Endothelial cell of umbilical vein (primary cell): ENCODE results near the gene HSP90B1. TPM values are rescaled to one million over a fixed set of nuclear protein-coding genes. Genes with fewer than 3 reads are reported as not detected.

ENCODE experiments used
- BruUV-seq: library from RNA; stranded (reverse); fragments of 400-500 nt; replicated peaks from 2 replicates; lab custom pipeline; 2021; lab: Mats Ljungman, UMichigan
- CTCF ChIA-PET: fragments of 300-600, 350-600 bp; sonication (Branson Sonifier 250); formaldehyde crosslinking; loops from one replicate; lab custom pipeline; 2021; ENCODE audit warnings: antibody characterized with exemption, inconsistent platforms; lab: Charles Lee
- POLR2A ChIA-PET: fragments of 300-600, 350-600 bp; sonication (Branson Sonifier 250); formaldehyde crosslinking; loops from one replicate; lab custom pipeline; 2021; ENCODE audit warnings: antibody characterized with exemption, inconsistent platforms; lab: Charles Lee
- DNase-seq: peaks from one replicate; pipeline ENCODE4 v3.0.0-alpha.2; 2011; ENCODE audit warnings: low read depth, low spot score
- FAIRE-seq: peaks from 2 replicates; lab custom pipeline; 2011; peaks lifted over from hg19 to GRCh38; lab: Jason Lieb, UNC
- H2AFZ ChIP-seq: 2 replicates; pipeline ENCODE4 v1.6.0; 2012; ENCODE audit warnings: low read depth, low read length, control low read depth, inconsistent platforms
- H3K27ac ChIP-seq: 2 replicates; pipeline ENCODE4 v1.5.1; 2011; ENCODE audit warnings: low read depth, mild to moderate bottlenecking, control low read depth, low read length, moderate library complexity; ENCODE audit not compliant: insufficient read depth
- H3K27me3 ChIP-seq, 2 experiments: 2 replicates each; pipeline versions ENCODE4 v1.6.0 to v1.6.1; 2011; ENCODE audit warnings: low read length in 2 of 2, mixed read lengths in 1 of 2; ENCODE audit not compliant: control insufficient read depth in 2 of 2, insufficient read depth in 2 of 2
- H3K36me3 ChIP-seq, 2 experiments: 2 replicates in 1 of 2; 3 replicates in 1 of 2; pipeline ENCODE4 v1.5.1; 2011; ENCODE audit warnings: low read length in 2 of 2, mild to moderate bottlenecking in 1 of 2, moderate library complexity in 1 of 2; ENCODE audit not compliant: control insufficient read depth in 2 of 2, insufficient read depth in 2 of 2; ENCODE audit errors: extremely low read depth in 1 of 2
- H3K4me1 ChIP-seq: 3 replicates; pipeline ENCODE4 v1.5.1; 2011; ENCODE audit warnings: mild to moderate bottlenecking, low read length; ENCODE audit not compliant: control insufficient read depth, insufficient read depth; ENCODE audit errors: extremely low read depth
- H3K4me2 ChIP-seq: 2 replicates; pipeline ENCODE4 v1.6.1; 2011; ENCODE audit warnings: low read length, control low read depth, mixed read lengths; ENCODE audit not compliant: insufficient read depth
- H3K4me3 ChIP-seq, 3 experiments: fragments of 200-600 bp in 1 of 3; sonication (generic), shearing (Covaris generic) in 1 of 3; replicated peaks in 1 of 3; 2 replicates each; pipeline ENCODE4 v1.5.1; 2011 to 2016; ENCODE audit warnings: control low read depth in 3 of 3, low read length in 3 of 3, mild to moderate bottlenecking in 2 of 3, inconsistent platforms in 1 of 3, low read depth in 1 of 3, moderate library complexity in 1 of 3; ENCODE audit not compliant: insufficient read depth in 1 of 3
- H3K79me2 ChIP-seq: 2 replicates; pipeline ENCODE4 v1.6.0; 2012; ENCODE audit warnings: low read length, inconsistent platforms; ENCODE audit not compliant: control insufficient read depth, insufficient read depth
- H3K9ac ChIP-seq: replicated peaks from 2 replicates; pipeline ENCODE3; 2011; ENCODE audit warnings: low read length, control low read depth; ENCODE audit not compliant: insufficient read depth; ENCODE audit errors: extremely low read depth
- H3K9me1 ChIP-seq: replicated peaks from 3 replicates; pipeline ENCODE4 v1.6.0; 2011; ENCODE audit warnings: mild to moderate bottlenecking, low read length; ENCODE audit not compliant: control insufficient read depth, insufficient read depth; ENCODE audit errors: extremely low read depth
- H3K9me3 ChIP-seq: replicated peaks from 2 replicates; pipeline ENCODE4 v1.5.1; 2012; ENCODE audit warnings: low read length, inconsistent platforms; ENCODE audit not compliant: control insufficient read depth, insufficient read depth
- H4K20me1 ChIP-seq: replicated peaks from 2 replicates; pipeline ENCODE3; 2011; ENCODE audit warnings: mild to moderate bottlenecking, low read length; ENCODE audit not compliant: control insufficient read depth, insufficient read depth; ENCODE audit errors: extremely low read depth
- CTCF ChIP-seq, 2 donors: IDR thresholded peaks; 1 replicate in 1 of 2; 2 replicates in 1 of 2; pipeline ENCODE4 v1.5.1; 2011; ENCODE audit warnings: low read length in 2 of 2, mild to moderate bottlenecking in 2 of 2, moderate library complexity in 2 of 2, control low read depth in 1 of 2, inconsistent platforms in 1 of 2, low read depth in 1 of 2; ENCODE audit not compliant: insufficient read depth in 1 of 2; ENCODE audit errors: extremely low read depth in 1 of 2
- EZH2 ChIP-seq: IDR thresholded peaks from 2 replicates; pipeline ENCODE4 v1.6.1; 2012; ENCODE audit warnings: borderline replicate concordance, low read depth, mild to moderate bottlenecking, moderate library complexity, low read length, inconsistent platforms; ENCODE audit not compliant: severe bottlenecking
- FOS ChIP-seq: IDR thresholded peaks from 2 replicates; pipeline ENCODE4 v1.6.1; 2011; ENCODE audit warnings: mild to moderate bottlenecking, low read length, moderate library complexity, borderline replicate concordance; ENCODE audit not compliant: insufficient read depth
- GATA2 ChIP-seq: IDR thresholded peaks from 2 replicates; pipeline ENCODE4 v1.7.0; 2011; ENCODE audit warnings: low read depth, mild to moderate bottlenecking, moderate library complexity, mixed read lengths, low read length; ENCODE audit not compliant: insufficient read length, insufficient read depth
- JUN ChIP-seq: IDR thresholded peaks from 2 replicates; pipeline ENCODE4 v1.6.1; 2011; ENCODE audit warnings: borderline replicate concordance, low read depth; ENCODE audit not compliant: insufficient read length, insufficient read depth
- MAX ChIP-seq: IDR thresholded peaks from 2 replicates; pipeline ENCODE4 v1.6.1; 2011; ENCODE audit not compliant: insufficient read depth, insufficient read length
- MYC ChIP-seq: IDR thresholded peaks from one replicate; pipeline ENCODE4 v1.6.1; 2011; ENCODE audit warnings: mild to moderate bottlenecking, low read depth, low read length
- POLR2A ChIP-seq: IDR thresholded peaks from 2 replicates; pipeline ENCODE4 v1.6.1; 2012; ENCODE audit warnings: low read depth, mild to moderate bottlenecking, control low read depth, low read length
- POLR2AphosphoS5 ChIP-seq: IDR thresholded peaks from 2 replicates; pipeline ENCODE4 v1.6.1; 2012; ENCODE audit warnings: low read depth, mild to moderate bottlenecking, control low read depth, low read length, moderate library complexity; ENCODE audit not compliant: insufficient read depth
- dilution Hi-C: fragments of 300-500 bp; cut with MboI; formaldehyde crosslinking; loops from one replicate; pipeline ENCODE4 v1.15.0; 2019; ENCODE audit warnings: low sequenced_read_pairs; ENCODE audit not compliant: extremely low pct_ligation_motif_present
- intact Hi-C: fragments of 100-400 bp; cut with micrococcal nuclease; formaldehyde crosslinking; loops from one replicate; pipeline ENCODE4 v1.10.0; 2022
- polyA plus RNA-seq, 4 experiments: library from polyadenylated mRNA; depleted of rRNA in 3 of 4; stranded (reverse) in 3 of 4; unstranded in 1 of 4; fragments of >200 nt; gene quantifications; 2 replicates each; pipeline versions ENCODE4 v1.2.1 to v1.2.3, GENCODE V29; 2011 to 2012; ENCODE audit warnings: missing spikeins in 1 of 4
- total RNA-seq: library from RNA; stranded (reverse); gene quantifications from 2 replicates; pipeline ENCODE4 v1.2.3, GENCODE V29; 2021

HSP90B1 gene
- total and polyA plus RNA-seq, 2 donors (not counting 3 experiments of a cell fraction or from before 2014, with no cell fraction given): 310 to 1,310 TPM

- BruUV-seq: no TSS peak
- TF ChIP-seq POLR2AphosphoS5: no peak
- TF ChIP-seq JUN: no peak
- TF ChIP-seq GATA2: no peak
- no peak for TF ChIP-seq EZH2
- no peak for TF ChIP-seq MYC
- no peak for TF ChIP-seq MAX
- Histone ChIP-seq H3K36me3 (no peaks in the 10 kb centered on the region), H3K9me3 (no peaks in the 10 kb centered on the region), H3K4me3 (no peak overlapping the region), H3K27me3 (no peaks in the 10 kb centered on the region), H4K20me1 (no peaks in the 10 kb centered on the region), H3K4me1 (peaks cover 10% of the 10 kb centered on the region), H3K9me1 (no peaks in the 10 kb centered on the region), H3K9ac (no peak overlapping the region), H2AFZ (no peak overlapping the region), H3K79me2 (peaks cover 32% of the 10 kb centered on the region), H3K27ac (no peak overlapping the region), H3K4me2 (no peak overlapping the region)
- DNase-seq: no peak
- CTCF ChIA-PET: no interaction called here
- no peak for FAIRE-seq
- dilution Hi-C loops: no loop called here
- POLR2A ChIA-PET: no interaction called here
- intact Hi-C loops: no loop called here
These were observed 32.3 kb downstream of the HSP90B1 start for GRCh38 chr12:103962493-103962892.

- POLR2A ChIA-PET: interaction anchor here (1.0 to 2.4 kb wide), 4 partner anchors 8 to 173 kb away, joined by 3 to 34 read pairs (median 8); partner anchors contain the start of genes HSP90B1 and NFYB
- BruUV-seq: no TSS peak
- no peaks in the 10 kb centered on the region for H3K9me3 ChIP-seq
- H2AFZ ChIP-seq: peak overlapping the region; percentile 51
- no peaks in the 10 kb centered on the region for H3K9me1 ChIP-seq
- FAIRE-seq: no peak
- DNase-seq: no peak
- H3K27me3 ChIP-seq: no peaks in the 10 kb centered on the region
- no peaks in the 10 kb centered on the region for H3K36me3 ChIP-seq
- CTCF ChIA-PET: interaction anchor here (0.7 to 2.9 kb wide), 2 partner anchors 8 to 15 kb away, joined by 4 to 20 read pairs; a partner anchor contains a TSS
- peak overlapping the region; percentile 95 for H3K4me2 ChIP-seq
- peak overlapping the region; percentile 95 for H3K9ac ChIP-seq
- H3K4me1 ChIP-seq: peaks cover 10% of the 10 kb centered on the region
- intact Hi-C loops: loop anchor here (1.0 to 2.0 kb wide), 3 partner anchors 8 to 100 kb away; partner anchors contain the start of genes HCFC2 and HSP90B1
- no peaks in the 10 kb centered on the region for H4K20me1 ChIP-seq
- H3K4me3 ChIP-seq: peak overlapping the region; percentile 62 to 93 (median 88)
- peak overlapping the region; percentile 74 for H3K27ac ChIP-seq
- no peak for TF ChIP-seq JUN
- no peak for TF ChIP-seq CTCF (IDR thresholded peaks at IDR 0.05; ENCODE audit: extremely low read depth in 1 of 2, insufficient read depth in 1 of 2, low read depth in 1 of 2, low read length in 2 of 2)
- TF ChIP-seq FOS: no peak
- TF ChIP-seq POLR2A: no peak
- TF ChIP-seq POLR2AphosphoS5: no peak
- TF ChIP-seq MAX: no peak
- TF ChIP-seq GATA2: no peak
- dilution Hi-C loops: no loop called here
- peaks cover 55% of the 10 kb centered on the region for H3K79me2 ChIP-seq
These were observed 34.6 kb downstream of the HSP90B1 start for GRCh38 chr12:103964805-103965204.
